ENCODE results near the gene HOTAIR. TPM values are rescaled to one million over a fixed set of nuclear protein-coding genes. Genes with fewer than 3 reads are reported as not detected.

The HOTAIR gene
- total and polyA plus RNA-seq, 4 donors: not detected

- Histone ChIP-seq H3K9ac (ENCODE audit: low read depth in 1 of 2, low read length in 2 of 2) (no peak overlapping the region), H3K27me3 (ENCODE audit: control insufficient read depth in 4 of 4, insufficient read depth in 4 of 4, low read length in 3 of 4) (peaks cover 6 to 52% (median 19%) of the 10 kb centered on the region in 4 donors), H3K27ac (ENCODE audit: low read depth in 1 of 2, low read length in 2 of 2) (no peak overlapping the region), H3K4me3 (ENCODE audit: low read depth in 1 of 3, low read length in 3 of 3) (no peak overlapping the region), H3K36me3 (ENCODE audit: control insufficient read depth in 4 of 4, insufficient read depth in 3 of 4, low read depth in 1 of 4, low read length in 3 of 4) (no peaks in the 10 kb centered on the region), H3K9me3 (ENCODE audit: control insufficient read depth in 4 of 4, low read length in 3 of 4) (no peaks in the 10 kb centered on the region), H3K4me1 (ENCODE audit: control insufficient read depth in 4 of 4, insufficient read depth in 4 of 4, low read length in 3 of 4) (peaks cover 0 to 13% (median 9%) of the 10 kb centered on the region in 4 donors)
- WGBS: 15% methylated on average over 16 of the region's 16 CpGs
- no peak for DNase-seq (ENCODE audit: low spot score)
- TF ChIP-seq TAF1 (conservative IDR thresholded peaks at IDR 0.05) (no peak), CTCF (IDR thresholded peaks at IDR 0.05; ENCODE audit: low read depth, low read length, missing input control) (peak; percentile 4), RXRA (IDR thresholded peaks at IDR 0.05) (no peak)
Observed at GRCh38 chr12:54021432-54022013, 46.8 kb upstream of the HOTAIR start.

GRCh38 chr12:54020591-54021405 lies 46.0 kb upstream of the HOTAIR start:
- Histone ChIP-seq H3K9me3 (ENCODE audit: control insufficient read depth in 4 of 4, low read length in 3 of 4) (no peaks in the 10 kb centered on the region), H3K36me3 (ENCODE audit: control insufficient read depth in 4 of 4, insufficient read depth in 3 of 4, low read depth in 1 of 4, low read length in 3 of 4) (no peaks in the 10 kb centered on the region), H3K9ac (ENCODE audit: low read depth in 1 of 2, low read length in 2 of 2) (no peak overlapping the region), H3K4me3 (ENCODE audit: low read depth in 1 of 3, low read length in 3 of 3) (no peak overlapping the region), H3K4me1 (ENCODE audit: control insufficient read depth in 4 of 4, insufficient read depth in 4 of 4, low read length in 3 of 4) (peaks cover 0 to 13% (median 9%) of the 10 kb centered on the region in 4 donors), H3K27me3 (ENCODE audit: control insufficient read depth in 4 of 4, insufficient read depth in 4 of 4, low read length in 3 of 4) (peaks cover 7 to 51% (median 18%) of the 10 kb centered on the region in 4 donors), H3K27ac (ENCODE audit: low read depth in 1 of 2, low read length in 2 of 2) (no peak overlapping the region)
- TF ChIP-seq JUND (IDR thresholded peaks at IDR 0.05) (no peak), FOXA2 (IDR thresholded peaks at IDR 0.05) (no peak), RAD21 (IDR thresholded peaks at IDR 0.05) (no peak), CTCF (IDR thresholded peaks at IDR 0.05; ENCODE audit: low read depth, low read length, missing input control) (no peak), HNF4G (IDR thresholded peaks at IDR 0.05) (no peak), GABPA (IDR thresholded peaks at IDR 0.05 in 1 of 2, conservative IDR thresholded peaks at IDR 0.05 in 1 of 2) (no peak), FOXA1 (IDR thresholded peaks at IDR 0.05) (no peak), MAX (IDR thresholded peaks at IDR 0.05) (no peak), TAF1 (conservative IDR thresholded peaks at IDR 0.05) (no peak), YY1 (IDR thresholded peaks at IDR 0.05) (no peak), HNF4A (conservative IDR thresholded peaks at IDR 0.05) (no peak), RXRA (IDR thresholded peaks at IDR 0.05) (no peak), EGR1 (IDR thresholded peaks at IDR 0.05; ENCODE audit: low read depth in 2 of 2) (no peak), NR2F2 (IDR thresholded peaks at IDR 0.05) (no peak), SP1 (IDR thresholded peaks at IDR 0.05) (no peak), ZBTB33 (IDR thresholded peaks at IDR 0.05) (no peak)
- TF ChIP-seq, protein P1, sequence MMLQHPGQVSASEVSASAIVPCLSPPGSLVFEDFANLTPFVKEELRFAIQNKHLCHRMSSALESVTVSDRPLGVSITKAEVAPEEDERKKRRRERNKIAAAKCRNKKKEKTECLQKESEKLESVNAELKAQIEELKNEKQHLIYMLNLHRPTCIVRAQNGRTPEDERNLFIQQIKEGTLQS (IDR thresholded peaks at IDR 0.05): no peak
- TF ChIP-seq, protein P2, sequence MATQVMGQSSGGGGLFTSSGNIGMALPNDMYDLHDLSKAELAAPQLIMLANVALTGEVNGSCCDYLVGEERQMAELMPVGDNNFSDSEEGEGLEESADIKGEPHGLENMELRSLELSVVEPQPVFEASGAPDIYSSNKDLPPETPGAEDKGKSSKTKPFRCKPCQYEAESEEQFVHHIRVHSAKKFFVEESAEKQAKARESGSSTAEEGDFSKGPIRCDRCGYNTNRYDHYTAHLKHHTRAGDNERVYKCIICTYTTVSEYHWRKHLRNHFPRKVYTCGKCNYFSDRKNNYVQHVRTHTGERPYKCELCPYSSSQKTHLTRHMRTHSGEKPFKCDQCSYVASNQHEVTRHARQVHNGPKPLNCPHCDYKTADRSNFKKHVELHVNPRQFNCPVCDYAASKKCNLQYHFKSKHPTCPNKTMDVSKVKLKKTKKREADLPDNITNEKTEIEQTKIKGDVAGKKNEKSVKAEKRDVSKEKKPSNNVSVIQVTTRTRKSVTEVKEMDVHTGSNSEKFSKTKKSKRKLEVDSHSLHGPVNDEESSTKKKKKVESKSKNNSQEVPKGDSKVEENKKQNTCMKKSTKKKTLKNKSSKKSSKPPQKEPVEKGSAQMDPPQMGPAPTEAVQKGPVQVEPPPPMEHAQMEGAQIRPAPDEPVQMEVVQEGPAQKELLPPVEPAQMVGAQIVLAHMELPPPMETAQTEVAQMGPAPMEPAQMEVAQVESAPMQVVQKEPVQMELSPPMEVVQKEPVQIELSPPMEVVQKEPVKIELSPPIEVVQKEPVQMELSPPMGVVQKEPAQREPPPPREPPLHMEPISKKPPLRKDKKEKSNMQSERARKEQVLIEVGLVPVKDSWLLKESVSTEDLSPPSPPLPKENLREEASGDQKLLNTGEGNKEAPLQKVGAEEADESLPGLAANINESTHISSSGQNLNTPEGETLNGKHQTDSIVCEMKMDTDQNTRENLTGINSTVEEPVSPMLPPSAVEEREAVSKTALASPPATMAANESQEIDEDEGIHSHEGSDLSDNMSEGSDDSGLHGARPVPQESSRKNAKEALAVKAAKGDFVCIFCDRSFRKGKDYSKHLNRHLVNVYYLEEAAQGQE (IDR thresholded peaks at IDR 0.05): no peak
- WGBS: 32% methylated on average over 23 of the region's 23 CpGs
- DNase-seq (ENCODE audit: low spot score): no peak
